HL-60 (cell line): ENCODE measurements around the gene INPP5J.
A peak's percentile ranks its signal among the peaks of the same experiment; 100 is the strongest.
"Not testable (repeated sequence)": the region's sequence is repeated elsewhere in the genome, so short reads cannot be mapped to it uniquely, and the experiment has no call there.

ENCODE experiments used
- DNase-seq, 2 experiments: peaks; one replicate each; pipeline ENCODE4 v3.0.0-alpha.2; 2010 to 2020; ENCODE audit warnings: low read depth in 1 of 2, low spot score in 1 of 2
- H3K27ac ChIP-seq: fragments of 250-450 bp; sonication (Bioruptor Pico); replicated peaks from 2 replicates; pipeline ENCODE4 v1.5.1; 2020; ENCODE audit warnings: mild to moderate bottlenecking, moderate library complexity
- H3K27me3 ChIP-seq: fragments of 250-450 bp; sonication (Bioruptor Pico); 2 replicates; pipeline ENCODE4 v1.5.1; 2021; ENCODE audit warnings: mild to moderate bottlenecking, moderate library complexity; ENCODE audit not compliant: insufficient read depth, poor library complexity, severe bottlenecking
- H3K4me3 ChIP-seq: replicated peaks from 2 replicates; pipeline ENCODE4 v1.5.1; 2011; ENCODE audit warnings: mild to moderate bottlenecking, control low read depth, low read length; ENCODE audit not compliant: insufficient read depth
- GABPA ChIP-seq: IDR thresholded peaks from 2 replicates; pipeline ENCODE4 v1.6.1; 2012; ENCODE audit warnings: low read depth
- POLR2AphosphoS5 ChIP-seq: IDR thresholded peaks from 2 replicates; pipeline ENCODE4 v1.6.1; 2012; ENCODE audit warnings: low read depth
- SPI1 ChIP-seq: IDR thresholded peaks from 2 replicates; pipeline ENCODE4 v1.6.1; 2012; ENCODE audit warnings: low read depth, mild to moderate bottlenecking, borderline replicate concordance
- TF ChIP-seq, protein P1 (sequence below): IDR thresholded peaks from one replicate; pipeline ENCODE4 v1.5.1; 2011; ENCODE audit warnings: low read length, control low read depth, inconsistent platforms; ENCODE audit not compliant: insufficient read depth
- TF ChIP-seq, protein P2 (sequence below): IDR thresholded peaks from 2 replicates; pipeline ENCODE4 v1.6.1; 2012; ENCODE audit warnings: low read depth; ENCODE audit not compliant: insufficient replicate concordance

The INPP5J gene

DNA sequence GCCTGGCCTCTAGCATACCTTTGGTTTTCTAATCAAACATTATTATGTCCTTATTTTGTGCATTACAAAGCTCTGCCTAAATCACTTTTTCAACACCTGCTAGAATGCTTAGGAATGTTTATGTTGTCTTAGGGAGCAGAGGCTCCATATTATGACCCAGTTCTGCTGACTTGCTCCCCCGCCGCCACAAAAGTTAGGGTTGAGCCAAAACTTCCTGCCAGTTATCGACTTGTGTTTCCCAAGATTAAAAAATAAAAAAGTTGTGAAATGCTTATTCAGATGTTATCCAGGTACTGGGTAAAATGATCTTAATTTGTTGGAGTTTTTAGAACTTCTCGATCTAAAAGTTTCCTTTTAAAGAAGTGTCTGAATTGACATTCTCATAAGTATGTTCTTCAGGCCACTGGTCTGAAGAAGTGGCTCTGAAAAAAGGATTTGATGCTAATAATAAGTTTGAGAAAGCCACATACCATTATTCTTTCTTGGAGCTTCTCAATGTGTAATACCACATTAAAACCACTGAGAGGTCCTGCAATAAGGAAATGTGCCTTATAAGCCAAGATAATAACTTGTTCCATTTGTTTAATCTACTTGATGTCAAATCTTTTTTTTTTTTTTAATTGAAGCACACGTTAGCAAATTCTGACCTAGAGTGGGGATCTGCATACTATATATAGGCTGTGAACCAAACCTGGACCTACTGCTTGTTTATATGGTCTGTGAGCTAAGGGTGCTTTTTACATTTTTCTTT, 39.4 kb downstream of the INPP5J start:
- no peaks in the 10 kb centered on the region for H3K27me3 ChIP-seq
- no peak for DNase-seq
- TF ChIP-seq, protein P1, sequence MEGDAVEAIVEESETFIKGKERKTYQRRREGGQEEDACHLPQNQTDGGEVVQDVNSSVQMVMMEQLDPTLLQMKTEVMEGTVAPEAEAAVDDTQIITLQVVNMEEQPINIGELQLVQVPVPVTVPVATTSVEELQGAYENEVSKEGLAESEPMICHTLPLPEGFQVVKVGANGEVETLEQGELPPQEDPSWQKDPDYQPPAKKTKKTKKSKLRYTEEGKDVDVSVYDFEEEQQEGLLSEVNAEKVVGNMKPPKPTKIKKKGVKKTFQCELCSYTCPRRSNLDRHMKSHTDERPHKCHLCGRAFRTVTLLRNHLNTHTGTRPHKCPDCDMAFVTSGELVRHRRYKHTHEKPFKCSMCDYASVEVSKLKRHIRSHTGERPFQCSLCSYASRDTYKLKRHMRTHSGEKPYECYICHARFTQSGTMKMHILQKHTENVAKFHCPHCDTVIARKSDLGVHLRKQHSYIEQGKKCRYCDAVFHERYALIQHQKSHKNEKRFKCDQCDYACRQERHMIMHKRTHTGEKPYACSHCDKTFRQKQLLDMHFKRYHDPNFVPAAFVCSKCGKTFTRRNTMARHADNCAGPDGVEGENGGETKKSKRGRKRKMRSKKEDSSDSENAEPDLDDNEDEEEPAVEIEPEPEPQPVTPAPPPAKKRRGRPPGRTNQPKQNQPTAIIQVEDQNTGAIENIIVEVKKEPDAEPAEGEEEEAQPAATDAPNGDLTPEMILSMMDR = no peak
- TF ChIP-seq GABPA = no peak
- TF ChIP-seq, protein P2, sequence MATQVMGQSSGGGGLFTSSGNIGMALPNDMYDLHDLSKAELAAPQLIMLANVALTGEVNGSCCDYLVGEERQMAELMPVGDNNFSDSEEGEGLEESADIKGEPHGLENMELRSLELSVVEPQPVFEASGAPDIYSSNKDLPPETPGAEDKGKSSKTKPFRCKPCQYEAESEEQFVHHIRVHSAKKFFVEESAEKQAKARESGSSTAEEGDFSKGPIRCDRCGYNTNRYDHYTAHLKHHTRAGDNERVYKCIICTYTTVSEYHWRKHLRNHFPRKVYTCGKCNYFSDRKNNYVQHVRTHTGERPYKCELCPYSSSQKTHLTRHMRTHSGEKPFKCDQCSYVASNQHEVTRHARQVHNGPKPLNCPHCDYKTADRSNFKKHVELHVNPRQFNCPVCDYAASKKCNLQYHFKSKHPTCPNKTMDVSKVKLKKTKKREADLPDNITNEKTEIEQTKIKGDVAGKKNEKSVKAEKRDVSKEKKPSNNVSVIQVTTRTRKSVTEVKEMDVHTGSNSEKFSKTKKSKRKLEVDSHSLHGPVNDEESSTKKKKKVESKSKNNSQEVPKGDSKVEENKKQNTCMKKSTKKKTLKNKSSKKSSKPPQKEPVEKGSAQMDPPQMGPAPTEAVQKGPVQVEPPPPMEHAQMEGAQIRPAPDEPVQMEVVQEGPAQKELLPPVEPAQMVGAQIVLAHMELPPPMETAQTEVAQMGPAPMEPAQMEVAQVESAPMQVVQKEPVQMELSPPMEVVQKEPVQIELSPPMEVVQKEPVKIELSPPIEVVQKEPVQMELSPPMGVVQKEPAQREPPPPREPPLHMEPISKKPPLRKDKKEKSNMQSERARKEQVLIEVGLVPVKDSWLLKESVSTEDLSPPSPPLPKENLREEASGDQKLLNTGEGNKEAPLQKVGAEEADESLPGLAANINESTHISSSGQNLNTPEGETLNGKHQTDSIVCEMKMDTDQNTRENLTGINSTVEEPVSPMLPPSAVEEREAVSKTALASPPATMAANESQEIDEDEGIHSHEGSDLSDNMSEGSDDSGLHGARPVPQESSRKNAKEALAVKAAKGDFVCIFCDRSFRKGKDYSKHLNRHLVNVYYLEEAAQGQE = no peak
- TF ChIP-seq SPI1 = no peak
- no peak for TF ChIP-seq POLR2AphosphoS5
- no peak overlapping the region for H3K4me3 ChIP-seq
- H3K27ac ChIP-seq = no peak overlapping the region

DNA sequence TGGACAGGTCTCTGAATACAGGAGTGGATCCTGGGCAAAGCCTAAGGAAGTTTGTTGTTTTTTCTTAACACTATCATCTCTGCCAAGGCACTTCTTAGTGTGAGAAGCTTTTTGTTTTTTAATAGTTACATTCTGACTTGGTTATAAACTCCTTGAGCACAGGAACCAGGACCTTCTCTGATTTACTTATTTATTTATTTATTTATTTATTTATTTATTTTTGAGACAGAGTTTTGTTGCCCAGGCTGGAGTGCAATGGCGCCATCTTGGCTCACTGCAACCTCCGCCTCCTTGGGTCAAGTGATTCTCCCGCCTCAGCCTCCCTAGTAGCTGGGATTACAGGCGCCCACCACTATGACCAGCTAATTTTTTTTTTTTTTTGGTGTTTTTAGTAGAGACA, 48.2 kb downstream of the INPP5J start:
- Histone ChIP-seq H3K27me3 (no peaks in the 10 kb centered on the region), H3K4me3 (no peak overlapping the region), H3K27ac (no peak overlapping the region)
- TF ChIP-seq, protein P2 = no peak
- TF ChIP-seq GABPA = no peak
- TF ChIP-seq, protein P1 = no peak
- TF ChIP-seq POLR2AphosphoS5 = no peak
- TF ChIP-seq SPI1 = no peak
- DNase-seq = no peak

DNA sequence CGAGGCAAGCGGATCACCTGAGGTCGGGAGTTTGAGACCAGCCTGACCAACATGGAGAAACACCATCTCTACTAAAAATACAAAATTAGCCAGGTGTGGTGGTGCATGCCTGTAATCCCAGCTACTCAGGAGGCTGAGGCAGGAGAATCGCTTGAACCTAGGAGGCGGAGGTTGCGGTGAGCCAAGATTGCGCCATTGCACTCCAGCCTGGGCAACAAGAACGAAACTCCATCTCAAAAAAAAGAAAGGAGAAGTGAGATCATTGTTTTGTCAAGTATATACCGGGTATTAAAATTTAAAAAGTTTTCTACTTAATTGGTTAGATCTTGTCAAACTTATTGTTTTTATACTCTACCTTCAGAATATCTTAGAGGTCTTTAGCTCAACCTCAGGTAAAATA, 49.0 kb downstream of the INPP5J start:
- TF ChIP-seq SPI1 = peak; percentile 28; the same call in 1 of the 2 replicates
- not testable (repeated sequence) for H3K4me3 ChIP-seq, H3K27me3 ChIP-seq, H3K27ac ChIP-seq
- peak in 1 of 2 experiments; percentile 38 for DNase-seq

DNA sequence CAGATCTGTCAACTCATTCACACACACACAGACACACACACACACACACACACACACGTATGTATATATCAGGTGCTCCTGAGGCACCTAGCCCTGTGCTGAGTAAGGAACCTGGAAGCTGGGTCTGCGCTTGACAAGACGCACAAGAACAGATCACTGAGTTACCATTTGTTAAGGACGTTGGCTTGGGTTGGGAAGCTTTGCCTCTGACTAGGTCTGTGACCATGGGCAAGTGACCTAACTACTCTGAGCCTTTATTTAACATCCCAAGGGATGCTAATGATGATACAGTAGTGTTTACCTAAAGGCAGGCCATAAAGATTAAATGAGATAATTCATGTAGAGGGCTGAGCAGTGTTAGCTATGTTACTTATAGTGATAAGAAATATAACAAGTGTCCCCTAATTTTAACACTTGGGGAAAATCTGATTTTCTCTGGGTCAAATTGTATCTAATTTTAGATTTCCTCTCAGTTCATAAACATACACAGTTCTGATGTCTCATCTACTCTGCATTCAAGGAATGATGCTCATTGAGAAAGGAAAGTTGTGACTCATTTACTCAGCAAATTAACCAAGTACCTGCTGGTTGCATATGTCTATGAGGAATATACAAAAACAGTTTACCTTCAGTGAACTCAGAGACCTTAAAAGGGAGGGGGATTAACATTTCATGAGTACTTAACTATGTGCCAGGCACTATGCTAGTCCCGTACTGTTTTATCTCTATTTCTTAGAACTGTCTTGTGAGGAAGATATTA, 50.8 kb downstream of the INPP5J start:
- DNase-seq = no peak
- TF ChIP-seq, protein P2 = no peak
- TF ChIP-seq POLR2AphosphoS5 (no peak), SPI1 (no peak), GABPA (no peak)
- TF ChIP-seq, protein P1 = no peak
- Histone ChIP-seq H3K4me3 (no peak overlapping the region), H3K27me3 (no peaks in the 10 kb centered on the region), H3K27ac (no peak overlapping the region)
